Panc1 (cell line): ENCODE results near the gene MEIS2.

Experiments
- POLR2AphosphoS5 ChIP-seq: IDR thresholded peaks from 2 replicates; pipeline ENCODE4 v1.6.1; 2012; ENCODE audit warnings: mild to moderate bottlenecking, low read depth, low read length, moderate library complexity
- TF ChIP-seq, protein P1 (sequence below): fragments of 450-650 bp; IDR thresholded peaks from 2 replicates; pipeline ENCODE4 v1.5.1; 2017; ENCODE audit warnings: mild to moderate bottlenecking
- TF ChIP-seq, protein P2 (sequence below), 2 experiments: IDR thresholded peaks; 2 replicates each; pipeline ENCODE4 v1.6.1; 2011 to 2012; ENCODE audit warnings: low read depth in 2 of 2, control low read depth in 1 of 2, low read length in 1 of 2, mild to moderate bottlenecking in 1 of 2, moderate library complexity in 1 of 2; ENCODE audit not compliant: insufficient read depth in 1 of 2

DNA sequence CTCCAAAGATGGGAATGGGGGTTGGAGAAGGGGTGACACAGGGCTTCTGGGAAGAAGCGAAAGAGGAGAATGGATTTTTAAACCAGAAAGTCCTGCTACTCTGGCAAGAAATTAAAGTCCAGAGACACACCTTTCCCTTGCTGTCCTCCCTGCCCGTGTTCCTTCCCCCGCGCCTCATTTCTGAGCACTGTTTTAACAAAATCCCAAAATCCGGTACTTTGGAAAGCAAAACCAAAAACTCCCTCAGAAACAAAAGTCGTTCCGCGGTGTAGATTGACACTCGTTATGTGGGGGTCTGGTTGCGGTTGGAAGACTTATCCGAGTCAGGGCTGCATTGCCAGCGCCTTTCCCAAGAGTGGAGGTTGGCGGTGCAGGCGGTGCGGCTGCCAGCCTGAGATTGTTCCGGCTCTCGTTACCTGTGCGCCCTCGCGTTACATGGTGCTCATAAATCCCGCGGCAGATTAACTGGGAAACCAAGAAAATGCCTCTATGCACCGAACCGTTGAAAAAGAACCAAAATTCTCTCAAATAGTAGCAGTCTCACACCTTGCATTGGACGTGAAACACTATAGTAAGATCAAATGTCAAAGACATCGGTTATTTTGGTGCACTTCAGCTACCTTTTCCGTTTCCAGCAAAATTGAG lies 217.7 kb downstream of the MEIS2 start:
- TF ChIP-seq, protein P1, sequence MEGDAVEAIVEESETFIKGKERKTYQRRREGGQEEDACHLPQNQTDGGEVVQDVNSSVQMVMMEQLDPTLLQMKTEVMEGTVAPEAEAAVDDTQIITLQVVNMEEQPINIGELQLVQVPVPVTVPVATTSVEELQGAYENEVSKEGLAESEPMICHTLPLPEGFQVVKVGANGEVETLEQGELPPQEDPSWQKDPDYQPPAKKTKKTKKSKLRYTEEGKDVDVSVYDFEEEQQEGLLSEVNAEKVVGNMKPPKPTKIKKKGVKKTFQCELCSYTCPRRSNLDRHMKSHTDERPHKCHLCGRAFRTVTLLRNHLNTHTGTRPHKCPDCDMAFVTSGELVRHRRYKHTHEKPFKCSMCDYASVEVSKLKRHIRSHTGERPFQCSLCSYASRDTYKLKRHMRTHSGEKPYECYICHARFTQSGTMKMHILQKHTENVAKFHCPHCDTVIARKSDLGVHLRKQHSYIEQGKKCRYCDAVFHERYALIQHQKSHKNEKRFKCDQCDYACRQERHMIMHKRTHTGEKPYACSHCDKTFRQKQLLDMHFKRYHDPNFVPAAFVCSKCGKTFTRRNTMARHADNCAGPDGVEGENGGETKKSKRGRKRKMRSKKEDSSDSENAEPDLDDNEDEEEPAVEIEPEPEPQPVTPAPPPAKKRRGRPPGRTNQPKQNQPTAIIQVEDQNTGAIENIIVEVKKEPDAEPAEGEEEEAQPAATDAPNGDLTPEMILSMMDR: no peak
- TF ChIP-seq, protein P2, sequence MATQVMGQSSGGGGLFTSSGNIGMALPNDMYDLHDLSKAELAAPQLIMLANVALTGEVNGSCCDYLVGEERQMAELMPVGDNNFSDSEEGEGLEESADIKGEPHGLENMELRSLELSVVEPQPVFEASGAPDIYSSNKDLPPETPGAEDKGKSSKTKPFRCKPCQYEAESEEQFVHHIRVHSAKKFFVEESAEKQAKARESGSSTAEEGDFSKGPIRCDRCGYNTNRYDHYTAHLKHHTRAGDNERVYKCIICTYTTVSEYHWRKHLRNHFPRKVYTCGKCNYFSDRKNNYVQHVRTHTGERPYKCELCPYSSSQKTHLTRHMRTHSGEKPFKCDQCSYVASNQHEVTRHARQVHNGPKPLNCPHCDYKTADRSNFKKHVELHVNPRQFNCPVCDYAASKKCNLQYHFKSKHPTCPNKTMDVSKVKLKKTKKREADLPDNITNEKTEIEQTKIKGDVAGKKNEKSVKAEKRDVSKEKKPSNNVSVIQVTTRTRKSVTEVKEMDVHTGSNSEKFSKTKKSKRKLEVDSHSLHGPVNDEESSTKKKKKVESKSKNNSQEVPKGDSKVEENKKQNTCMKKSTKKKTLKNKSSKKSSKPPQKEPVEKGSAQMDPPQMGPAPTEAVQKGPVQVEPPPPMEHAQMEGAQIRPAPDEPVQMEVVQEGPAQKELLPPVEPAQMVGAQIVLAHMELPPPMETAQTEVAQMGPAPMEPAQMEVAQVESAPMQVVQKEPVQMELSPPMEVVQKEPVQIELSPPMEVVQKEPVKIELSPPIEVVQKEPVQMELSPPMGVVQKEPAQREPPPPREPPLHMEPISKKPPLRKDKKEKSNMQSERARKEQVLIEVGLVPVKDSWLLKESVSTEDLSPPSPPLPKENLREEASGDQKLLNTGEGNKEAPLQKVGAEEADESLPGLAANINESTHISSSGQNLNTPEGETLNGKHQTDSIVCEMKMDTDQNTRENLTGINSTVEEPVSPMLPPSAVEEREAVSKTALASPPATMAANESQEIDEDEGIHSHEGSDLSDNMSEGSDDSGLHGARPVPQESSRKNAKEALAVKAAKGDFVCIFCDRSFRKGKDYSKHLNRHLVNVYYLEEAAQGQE (IDR thresholded peaks at IDR 0.05; ENCODE audit: insufficient read depth in 1 of 2, low read depth in 2 of 2, low read length in 1 of 2): no peak
- no peak for TF ChIP-seq POLR2AphosphoS5
